ENCODE measurements around the gene KRT1.

The KRT1 gene

DNA sequence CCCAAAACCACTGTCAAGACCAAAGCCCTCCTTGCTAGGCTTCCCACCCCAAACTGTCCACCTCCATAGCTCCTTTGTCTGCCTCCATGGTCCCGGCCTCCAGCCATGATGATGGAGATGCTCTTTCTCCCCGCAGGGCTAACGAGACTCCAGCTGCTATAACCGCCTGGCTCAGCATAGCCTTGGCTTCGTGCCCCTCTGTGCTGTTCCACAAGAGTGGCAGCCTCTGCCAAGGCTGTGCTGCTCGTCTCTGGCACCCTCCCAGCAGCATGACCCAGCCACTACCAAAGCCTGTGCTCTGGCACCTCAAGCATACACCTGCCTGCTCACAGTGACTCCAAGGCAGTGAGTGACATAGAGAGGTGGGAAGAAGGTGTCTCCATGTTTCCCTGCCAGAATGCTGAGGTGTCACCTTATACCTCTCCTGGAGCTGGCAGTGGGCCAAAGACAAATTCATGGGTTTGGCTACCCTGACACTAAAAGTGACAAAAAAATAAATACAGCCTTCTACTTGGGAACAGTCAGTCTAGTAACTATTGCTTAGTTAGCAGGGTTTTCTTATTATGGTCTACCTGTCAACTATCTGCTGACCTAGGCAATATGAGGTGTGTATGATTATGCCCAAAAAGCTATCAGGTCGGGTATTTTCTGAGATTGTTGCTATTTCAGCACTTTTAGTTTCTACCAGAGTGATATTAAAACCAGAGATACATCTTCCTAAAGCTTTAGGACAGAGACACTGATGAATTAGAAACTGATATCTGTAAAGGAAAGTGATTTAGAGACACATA lies 45.7 kb downstream of the KRT1 start:
- DNase-seq (ENCODE audit: low read depth) = no peak

DNA sequence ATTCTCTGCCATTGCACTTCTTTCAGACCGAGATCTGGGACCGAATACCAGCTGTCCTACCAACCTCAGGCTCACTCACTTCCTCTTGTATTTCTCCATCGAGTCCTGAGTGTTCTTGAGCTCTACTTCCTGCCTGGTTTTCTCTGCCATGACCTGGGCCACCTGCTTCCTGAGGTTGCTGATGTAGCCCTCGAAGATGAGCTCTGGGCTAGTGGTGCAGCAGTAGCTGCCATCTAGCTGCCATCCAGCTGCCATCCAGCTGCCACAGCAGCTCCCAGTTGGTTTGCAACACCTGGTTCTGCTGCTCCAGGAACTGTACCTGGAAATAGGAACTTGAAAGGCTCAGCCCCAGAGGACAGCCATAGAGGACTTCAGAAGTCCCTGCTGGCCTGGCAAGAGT lies 46.8 kb downstream of the KRT1 start:
- DNase-seq (ENCODE audit: low read depth) = no peak

DNA sequence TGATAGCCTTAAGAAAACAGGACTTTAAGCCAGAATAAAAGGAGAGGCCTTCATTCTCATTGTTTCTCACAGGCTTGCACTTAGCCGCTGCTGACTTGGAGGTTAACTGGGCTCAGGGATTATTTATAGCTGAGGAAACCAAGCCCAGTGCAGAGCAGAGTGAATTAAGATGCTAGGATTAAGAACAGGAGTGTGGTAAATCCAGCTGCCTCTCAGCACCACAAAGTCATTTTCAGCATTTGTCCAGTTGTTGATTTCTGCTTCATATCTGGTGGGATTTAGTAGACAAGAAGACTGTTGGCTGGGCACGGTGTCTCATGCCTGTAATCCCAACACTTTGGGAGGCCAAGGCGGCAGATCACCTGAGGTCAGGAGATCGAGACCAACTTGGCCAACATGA lies 47.6 kb downstream of the KRT1 start:
- no peak for DNase-seq (ENCODE audit: low read depth)

DNA sequence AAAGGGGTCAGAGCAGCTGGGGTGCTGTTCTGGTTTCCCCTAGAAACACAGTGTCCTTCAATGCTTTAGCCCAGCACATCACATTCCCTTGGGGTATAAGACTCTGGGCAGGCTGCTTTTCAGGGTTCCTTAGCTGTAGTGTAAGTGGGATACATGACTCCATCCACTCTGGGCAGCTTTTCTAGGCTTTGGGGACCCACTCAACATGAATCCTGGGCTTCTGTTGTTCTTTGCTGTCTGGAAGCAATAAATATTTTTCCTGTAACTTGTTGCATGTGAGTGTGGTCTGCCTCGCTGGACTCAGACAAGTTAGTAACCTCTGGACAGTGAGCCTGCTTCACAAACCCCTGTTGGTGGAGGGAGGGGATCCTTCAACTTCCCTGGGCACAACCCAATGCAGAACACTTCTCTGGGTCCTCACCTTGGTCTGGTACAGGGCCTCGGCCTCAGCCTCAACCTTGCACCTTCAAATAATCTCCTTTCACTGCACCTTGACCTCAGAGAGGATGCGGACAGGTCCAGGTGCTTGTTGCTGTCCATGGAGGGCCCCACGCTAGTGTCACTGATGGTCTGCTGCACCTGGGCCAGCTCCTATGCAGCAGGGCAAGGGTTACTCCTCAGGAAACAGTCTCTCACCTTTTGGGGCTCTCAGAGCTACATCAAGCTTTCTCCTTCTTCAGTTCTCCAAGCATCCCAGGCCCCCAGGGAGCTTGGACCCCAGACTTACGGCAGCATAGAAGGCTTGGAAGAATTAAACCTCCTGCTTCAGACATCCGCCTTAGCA lies 48.3 kb downstream of the KRT1 start:
- no peak for DNase-seq (ENCODE audit: low read depth)

DNA sequence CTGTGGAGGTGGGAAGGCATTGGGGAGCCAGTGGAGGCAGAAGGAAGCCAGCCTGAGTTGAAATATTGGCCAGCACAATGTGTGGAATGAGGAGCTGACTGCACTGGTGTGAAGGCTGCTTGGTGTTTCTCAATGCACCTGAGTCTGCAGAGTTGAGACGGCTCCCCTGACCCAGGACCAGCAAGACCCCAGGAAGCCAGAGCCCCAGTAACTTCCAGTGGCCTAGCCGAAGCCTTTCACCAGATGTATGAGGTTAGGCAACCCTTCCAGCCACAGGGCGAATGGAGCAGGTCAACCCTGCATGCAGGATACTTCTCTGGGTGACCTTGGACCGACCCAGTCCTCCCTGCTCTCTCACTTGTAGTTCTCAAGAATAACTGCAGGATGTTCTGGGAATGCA lies 48.9 kb downstream of the KRT1 start:
- no peak for DNase-seq (ENCODE audit: low read depth)

DNA sequence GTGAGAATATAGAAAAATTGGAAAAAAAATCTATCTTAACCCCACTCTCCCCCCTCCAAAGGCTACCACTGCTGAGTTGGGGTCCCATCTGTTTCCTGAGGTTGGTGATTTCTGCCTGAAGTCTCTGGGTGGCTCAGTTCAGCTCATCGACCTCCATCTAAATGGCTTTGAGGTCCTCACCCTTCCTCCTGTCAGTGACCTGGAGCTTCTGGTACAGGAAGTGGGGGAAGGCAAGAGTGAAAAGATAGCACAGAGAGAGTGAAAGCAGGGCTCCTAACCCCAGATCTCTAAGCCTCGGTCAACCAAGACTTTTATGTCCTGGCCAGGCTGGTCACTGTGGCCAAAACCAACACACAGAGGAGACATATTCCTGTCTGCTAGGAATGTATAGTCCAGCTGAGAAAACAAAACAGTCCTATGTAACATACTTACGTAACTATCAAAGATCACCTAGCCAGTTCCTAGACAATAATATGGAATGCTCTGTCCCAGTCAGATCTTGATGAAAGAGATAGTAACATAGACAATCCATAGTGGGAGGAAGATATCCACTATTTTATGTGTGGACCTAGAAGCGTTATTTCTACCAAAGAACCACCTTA lies 49.5 kb downstream of the KRT1 start:
- no peak for DNase-seq (ENCODE audit: low read depth)

DNA sequence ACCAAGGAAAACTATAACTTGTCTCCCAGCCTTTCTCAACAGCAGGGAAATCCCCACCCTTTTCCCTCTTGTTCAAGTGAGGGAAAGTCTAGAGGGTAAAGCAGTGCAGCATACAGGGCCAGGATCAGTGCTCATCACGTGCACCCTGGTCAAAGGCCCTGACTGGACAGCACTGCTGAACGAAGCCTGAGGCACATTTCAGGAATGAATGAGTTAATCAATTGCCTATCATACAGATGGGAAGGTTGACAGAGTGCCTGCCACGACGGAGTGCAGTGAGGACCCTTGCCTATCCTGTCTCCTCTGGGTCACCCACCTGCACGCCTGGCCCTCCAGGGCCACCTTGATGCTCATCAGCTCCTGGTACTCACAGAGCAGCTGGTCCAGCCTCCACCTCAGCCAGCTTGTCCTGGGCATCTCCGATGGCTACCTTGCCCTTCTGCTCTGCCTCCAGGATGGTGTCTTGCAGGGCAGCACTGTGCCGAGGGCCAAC lies 50.2 kb downstream of the KRT1 start:
- DNase-seq (ENCODE audit: low read depth) = no peak

DNA sequence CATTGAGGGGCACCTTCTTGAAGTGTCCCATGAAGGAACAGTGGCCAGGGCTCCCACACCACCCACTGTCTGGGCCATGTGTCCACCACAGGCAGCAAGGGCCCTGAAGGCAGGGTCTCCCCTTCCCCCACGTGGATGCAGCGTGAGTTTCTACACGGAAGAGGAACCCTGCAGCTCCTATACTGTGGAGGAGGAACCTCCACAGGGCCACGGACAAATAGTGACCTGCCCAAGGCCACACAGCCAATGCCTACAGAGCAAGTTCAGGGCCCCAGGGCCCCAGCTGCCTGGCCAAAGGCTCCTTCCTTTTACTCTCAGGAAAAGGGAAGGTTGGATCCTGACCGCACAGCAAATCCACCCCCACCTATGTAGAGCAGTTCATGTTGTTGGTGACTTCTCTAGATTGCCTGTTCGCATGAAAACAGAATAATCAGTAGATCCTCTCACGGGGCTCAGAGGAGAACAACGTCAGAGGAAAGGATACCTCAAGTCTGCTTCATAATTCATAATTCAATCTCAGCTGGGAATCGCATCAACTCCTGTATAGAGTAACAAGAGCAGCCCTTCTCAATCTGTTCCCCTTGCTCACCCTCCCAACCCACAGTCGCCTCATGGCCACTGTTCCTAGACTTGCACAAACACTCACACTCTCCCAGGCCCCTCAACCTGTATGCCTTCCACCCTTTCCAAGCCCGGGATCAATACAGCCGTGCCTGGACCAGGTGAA lies 50.8 kb downstream of the KRT1 start:
- DNase-seq (ENCODE audit: low read depth) = no peak

DNA sequence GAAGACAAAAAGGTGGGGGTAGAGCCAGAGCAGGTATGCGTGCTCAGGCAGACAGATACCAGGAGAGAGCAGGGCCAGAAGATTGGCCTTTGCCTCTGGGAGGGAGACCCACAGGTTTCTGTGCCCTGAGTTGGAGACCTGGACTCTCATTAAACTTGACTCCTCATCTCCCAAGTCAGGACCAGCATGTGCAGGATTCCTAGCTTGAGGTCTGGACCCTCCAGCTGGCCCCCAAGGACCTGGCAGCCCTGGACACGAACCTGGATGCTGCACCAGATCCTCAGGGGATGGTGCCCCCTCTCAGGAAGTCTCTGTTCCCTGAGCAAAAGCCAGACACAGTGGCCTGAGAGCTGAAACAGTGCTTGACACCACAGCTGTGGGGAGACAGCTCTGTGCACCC lies 51.4 kb downstream of the KRT1 start:
- DNase-seq (ENCODE audit: low read depth) = no peak

DNA sequence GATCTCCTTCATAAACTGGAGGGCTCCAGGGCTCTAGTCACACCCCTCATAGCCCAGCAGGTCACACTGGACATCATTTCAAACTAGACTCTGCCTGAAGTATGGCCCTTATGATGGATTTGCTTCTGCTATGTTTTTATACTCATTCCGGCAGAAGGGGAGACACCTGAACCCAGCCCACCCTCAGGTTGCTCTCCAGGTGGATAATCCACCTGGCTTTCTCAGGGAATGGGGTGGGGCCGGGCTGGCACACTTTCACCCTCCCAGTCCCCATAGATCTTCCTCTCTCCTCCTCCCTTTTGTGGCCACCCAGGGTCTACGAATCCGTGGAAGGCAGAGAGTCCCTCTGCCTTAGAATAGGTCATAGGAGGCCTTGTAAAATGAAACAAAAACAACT lies 52.1 kb downstream of the KRT1 start:
- no peak for DNase-seq (ENCODE audit: low read depth)

DNA sequence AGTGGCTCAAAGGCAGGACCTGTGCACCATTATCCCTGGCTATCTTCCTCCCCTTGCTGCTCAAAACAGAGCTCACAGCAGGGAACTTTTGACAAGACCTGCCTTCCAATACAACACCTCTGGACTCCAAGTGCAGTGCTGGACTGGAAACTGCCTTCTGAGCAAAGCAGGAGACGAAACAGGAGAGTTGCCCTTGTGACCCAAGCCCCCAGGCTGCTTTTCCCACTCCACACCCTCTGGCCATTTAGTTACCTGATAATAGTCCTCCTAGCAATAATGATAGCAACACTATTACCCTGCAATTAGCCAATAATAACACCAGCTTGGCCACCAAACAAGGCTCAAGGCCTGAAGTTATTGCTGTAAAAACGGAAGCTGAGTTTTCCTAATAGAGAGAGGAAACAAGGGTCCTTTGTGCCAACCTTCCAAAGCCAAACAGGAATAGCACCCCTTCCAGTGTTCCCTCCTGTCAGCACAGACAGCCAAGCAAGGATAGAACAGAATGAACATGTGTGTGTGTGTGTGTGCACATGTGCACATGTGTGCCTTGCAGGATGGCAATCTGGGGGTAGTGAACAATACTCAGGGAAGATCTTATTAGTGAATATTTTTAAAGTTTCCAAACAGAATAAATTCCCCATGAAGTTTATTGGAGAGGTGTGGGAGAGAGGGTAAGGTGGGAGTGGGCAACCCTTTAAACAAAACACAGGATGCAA lies 52.7 kb downstream of the KRT1 start:
- no peak for DNase-seq (ENCODE audit: low read depth)
